ENCODE measurements around the gene PIGZ. TPM values are rescaled to one million over a fixed set of nuclear protein-coding genes. Genes with fewer than 3 reads are reported as not detected.

Gene PIGZ
- total and polyA plus RNA-seq, 7 donors, result 2.9 to 8.0 (median 3.5) TPM

DNA sequence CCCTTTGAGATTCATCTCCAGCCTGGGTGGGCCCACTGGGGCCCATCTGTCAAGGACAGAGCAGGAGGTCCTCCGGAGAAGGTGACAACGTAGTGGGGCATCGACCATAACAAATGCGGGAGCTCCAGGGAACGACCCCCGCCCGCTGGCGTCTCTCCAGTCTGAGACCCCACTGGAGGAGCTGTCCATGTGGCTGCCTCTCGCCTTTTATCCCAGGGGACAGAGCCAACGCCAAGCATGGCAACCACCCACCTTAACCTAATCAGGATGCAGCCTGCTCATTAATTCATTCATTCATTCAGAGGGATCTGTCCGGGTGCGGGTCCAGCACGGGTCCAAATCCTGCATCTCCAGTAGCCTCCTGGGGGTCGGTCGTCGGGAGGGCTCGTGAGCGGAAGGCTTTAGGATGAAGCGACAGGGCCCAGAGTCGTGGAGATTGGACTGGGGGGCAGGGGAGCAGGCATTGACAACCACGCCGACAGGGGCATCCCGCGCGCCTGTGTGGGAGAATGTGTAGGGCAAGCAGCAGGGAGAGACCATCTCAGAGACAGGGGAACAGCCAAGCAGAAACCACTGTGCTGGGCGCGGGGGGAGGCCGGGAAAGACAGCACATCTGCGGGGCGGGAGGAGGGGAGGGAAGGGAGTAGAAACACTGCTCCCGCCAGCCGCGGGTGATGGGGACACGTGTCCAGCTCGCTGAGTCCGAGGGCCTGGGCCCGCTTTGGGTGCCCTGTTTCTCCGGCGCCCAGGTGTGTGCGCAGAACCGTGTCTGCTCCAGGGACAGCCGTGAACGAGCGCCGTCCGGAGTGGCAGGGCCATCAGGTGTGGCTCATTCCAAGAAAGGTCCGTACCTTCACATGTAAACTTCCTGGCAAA is 1.9 kb downstream of the PIGZ start:
- peaks cover 6% of the 10 kb centered on the region for H3K4me1 ChIP-seq
- WGBS, 3 donors, result 74 to 77% (median 76%) methylated on average over 46 to 47 of the region's 47 CpGs
- ATAC-seq (no peak), DNase-seq (no peak)
- TF ChIP-seq, protein P1, sequence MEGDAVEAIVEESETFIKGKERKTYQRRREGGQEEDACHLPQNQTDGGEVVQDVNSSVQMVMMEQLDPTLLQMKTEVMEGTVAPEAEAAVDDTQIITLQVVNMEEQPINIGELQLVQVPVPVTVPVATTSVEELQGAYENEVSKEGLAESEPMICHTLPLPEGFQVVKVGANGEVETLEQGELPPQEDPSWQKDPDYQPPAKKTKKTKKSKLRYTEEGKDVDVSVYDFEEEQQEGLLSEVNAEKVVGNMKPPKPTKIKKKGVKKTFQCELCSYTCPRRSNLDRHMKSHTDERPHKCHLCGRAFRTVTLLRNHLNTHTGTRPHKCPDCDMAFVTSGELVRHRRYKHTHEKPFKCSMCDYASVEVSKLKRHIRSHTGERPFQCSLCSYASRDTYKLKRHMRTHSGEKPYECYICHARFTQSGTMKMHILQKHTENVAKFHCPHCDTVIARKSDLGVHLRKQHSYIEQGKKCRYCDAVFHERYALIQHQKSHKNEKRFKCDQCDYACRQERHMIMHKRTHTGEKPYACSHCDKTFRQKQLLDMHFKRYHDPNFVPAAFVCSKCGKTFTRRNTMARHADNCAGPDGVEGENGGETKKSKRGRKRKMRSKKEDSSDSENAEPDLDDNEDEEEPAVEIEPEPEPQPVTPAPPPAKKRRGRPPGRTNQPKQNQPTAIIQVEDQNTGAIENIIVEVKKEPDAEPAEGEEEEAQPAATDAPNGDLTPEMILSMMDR (IDR thresholded peaks at IDR 0.05), result no peak
- H3K9me3 ChIP-seq, result no peaks in the 10 kb centered on the region
- no peak overlapping the region for H3K27ac ChIP-seq
- H3K27me3 ChIP-seq (ENCODE audit: insufficient read depth in 3 of 3, low read length in 2 of 3), result no peaks in the 10 kb centered on the region
- intact Hi-C loops (cut with DNase I), result loop anchor here in 1 of 2 donors (5.0 kb wide), 1 partner anchor 129 kb away; no protein-coding TSS in a partner anchor
- no peak overlapping the region for H3K4me3 ChIP-seq
- H3K36me3 ChIP-seq (ENCODE audit: insufficient read depth in 1 of 2, low read depth in 1 of 2), result peaks cover 0 to 8% of the 10 kb centered on the region in 2 donors

DNA sequence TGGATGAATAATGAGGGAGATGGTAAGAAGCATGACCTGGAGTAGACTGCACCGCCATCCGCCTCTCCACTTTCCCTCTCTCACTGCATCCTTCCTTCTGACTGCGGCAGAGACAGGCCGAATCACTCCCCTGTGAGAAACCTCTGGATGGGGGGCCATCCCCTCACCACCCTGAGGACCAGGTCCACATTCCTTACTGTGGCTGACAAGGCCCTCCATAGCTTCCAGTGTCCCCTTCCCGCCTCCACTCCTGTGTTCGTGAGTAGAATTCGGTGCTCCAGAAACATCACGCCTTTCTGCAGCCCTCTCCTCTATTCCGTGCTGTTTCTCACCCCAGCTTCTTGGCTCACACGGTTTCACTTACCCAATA is 2.8 kb downstream of the PIGZ start:
- DNase-seq (no peak), ATAC-seq (no peak)
- 90 to 93% (median 91%) methylated on average over 10 of the region's 10 CpGs for WGBS, 3 donors
- peaks cover 6% of the 10 kb centered on the region for H3K4me1 ChIP-seq
- H3K27ac ChIP-seq, result no peak overlapping the region
- intact Hi-C loops (cut with DNase I), result loop anchor here in 1 of 2 donors (5.0 kb wide), 1 partner anchor 128 kb away; no protein-coding TSS in a partner anchor
- H3K36me3 ChIP-seq (ENCODE audit: insufficient read depth in 1 of 2, low read depth in 1 of 2), result peaks cover 0 to 8% of the 10 kb centered on the region in 2 donors
- H3K9me3 ChIP-seq, result no peaks in the 10 kb centered on the region
- H3K27me3 ChIP-seq (ENCODE audit: insufficient read depth in 3 of 3, low read length in 2 of 3), result no peaks in the 10 kb centered on the region
- TF ChIP-seq, protein P1 (IDR thresholded peaks at IDR 0.05), result no peak
- H3K4me3 ChIP-seq, result no peak overlapping the region

DNA sequence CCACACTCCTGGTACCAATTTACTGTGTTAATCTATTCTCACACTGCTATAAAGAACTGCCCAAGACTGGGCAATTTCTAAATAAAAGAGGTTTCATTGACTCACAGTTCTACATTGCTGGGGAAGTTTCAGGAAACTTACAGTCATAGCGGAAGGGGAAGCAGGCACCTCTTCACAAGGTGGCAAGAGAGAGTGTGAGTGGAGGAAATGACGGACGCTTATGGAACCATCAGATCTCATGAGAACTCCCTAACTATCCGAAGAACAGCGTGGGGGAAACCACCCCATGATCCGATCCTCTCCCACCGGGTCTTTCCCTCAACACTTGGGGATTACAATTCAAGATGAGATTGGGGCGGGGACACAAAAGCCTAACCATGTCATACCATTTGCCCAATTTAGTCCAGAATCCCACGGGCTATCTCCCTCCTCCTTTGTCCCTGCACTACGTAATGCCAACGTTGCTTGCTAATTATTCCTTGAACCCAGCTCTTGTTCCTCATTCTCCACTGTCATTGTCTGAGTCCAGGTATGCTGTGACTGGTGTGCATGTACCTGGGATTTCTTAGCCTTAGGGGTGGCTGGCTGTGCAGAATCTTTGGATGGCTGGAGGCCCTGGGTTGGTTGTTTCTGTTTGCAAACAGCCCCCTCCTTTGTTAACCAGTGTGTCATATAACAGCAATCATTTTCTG is 3.4 kb downstream of the PIGZ start:
- peaks cover 6% of the 10 kb centered on the region for H3K4me1 ChIP-seq
- no peak overlapping the region for H3K4me3 ChIP-seq
- WGBS, 3 donors, result 89 to 92% (median 91%) methylated on average over 11 of the region's 11 CpGs
- intact Hi-C loops (cut with DNase I), result loop anchor here in 1 of 2 donors (5.0 kb wide), 1 partner anchor 128 kb away; no protein-coding TSS in a partner anchor
- no peak overlapping the region for H3K27ac ChIP-seq
- DNase-seq, result no peak
- H3K27me3 ChIP-seq (ENCODE audit: insufficient read depth in 3 of 3, low read length in 2 of 3), result no peaks in the 10 kb centered on the region
- H3K9me3 ChIP-seq, result no peaks in the 10 kb centered on the region
- no peak for ATAC-seq
- TF ChIP-seq, protein P1 (IDR thresholded peaks at IDR 0.05), result no peak
- peaks cover 0 to 8% of the 10 kb centered on the region in 2 donors for H3K36me3 ChIP-seq (ENCODE audit: insufficient read depth in 1 of 2, low read depth in 1 of 2)

DNA sequence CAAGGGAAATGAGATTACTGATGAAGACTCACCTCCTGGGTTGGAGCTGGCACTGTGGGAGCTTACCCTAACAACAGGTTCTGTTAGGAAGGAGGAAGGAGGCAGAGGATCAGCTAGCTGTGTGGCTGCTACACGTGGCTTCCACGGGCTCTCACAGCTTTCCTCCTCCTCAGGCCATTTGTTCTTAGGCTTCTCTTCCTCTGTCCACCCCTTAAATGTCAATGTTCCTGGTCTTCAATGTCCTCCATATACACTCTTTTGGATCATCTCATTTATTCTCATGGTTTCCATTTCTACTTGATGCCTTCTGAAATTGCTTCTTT is 5.0 kb downstream of the PIGZ start:
- Histone ChIP-seq H3K27ac (no peak overlapping the region), H3K27me3 (ENCODE audit: insufficient read depth in 3 of 3, low read length in 2 of 3) (no peaks in the 10 kb centered on the region), H3K9me3 (no peaks in the 10 kb centered on the region), H3K4me3 (no peak overlapping the region), H3K4me1 (peaks cover 6% of the 10 kb centered on the region), H3K36me3 (ENCODE audit: insufficient read depth in 1 of 2, low read depth in 1 of 2) (peaks cover 0 to 8% of the 10 kb centered on the region in 2 donors)
- 75 to 82% (median 76%) methylated on average over 2 of the region's 2 CpGs for WGBS, 3 donors
- ATAC-seq (no peak), DNase-seq (no peak)
- TF ChIP-seq, protein P1 (IDR thresholded peaks at IDR 0.05), result no peak
- intact Hi-C loops (cut with DNase I), result no loop called here
